HG02588 (cell line): ENCODE data around the gene TMIGD2.
"Not testable (repeated sequence)": the region's sequence is repeated elsewhere in the genome, so short reads cannot be mapped to it uniquely, and the experiment has no call there.

Source experiments
- ATAC-seq: cut with Tn5 transposase; IDR thresholded peaks from one replicate; pipeline ENCODE4 v1.9.1; 2021; ENCODE audit warnings: mild to moderate bottlenecking, moderate library complexity; ENCODE audit not compliant: unreplicated experiment

Gene TMIGD2

DNA sequence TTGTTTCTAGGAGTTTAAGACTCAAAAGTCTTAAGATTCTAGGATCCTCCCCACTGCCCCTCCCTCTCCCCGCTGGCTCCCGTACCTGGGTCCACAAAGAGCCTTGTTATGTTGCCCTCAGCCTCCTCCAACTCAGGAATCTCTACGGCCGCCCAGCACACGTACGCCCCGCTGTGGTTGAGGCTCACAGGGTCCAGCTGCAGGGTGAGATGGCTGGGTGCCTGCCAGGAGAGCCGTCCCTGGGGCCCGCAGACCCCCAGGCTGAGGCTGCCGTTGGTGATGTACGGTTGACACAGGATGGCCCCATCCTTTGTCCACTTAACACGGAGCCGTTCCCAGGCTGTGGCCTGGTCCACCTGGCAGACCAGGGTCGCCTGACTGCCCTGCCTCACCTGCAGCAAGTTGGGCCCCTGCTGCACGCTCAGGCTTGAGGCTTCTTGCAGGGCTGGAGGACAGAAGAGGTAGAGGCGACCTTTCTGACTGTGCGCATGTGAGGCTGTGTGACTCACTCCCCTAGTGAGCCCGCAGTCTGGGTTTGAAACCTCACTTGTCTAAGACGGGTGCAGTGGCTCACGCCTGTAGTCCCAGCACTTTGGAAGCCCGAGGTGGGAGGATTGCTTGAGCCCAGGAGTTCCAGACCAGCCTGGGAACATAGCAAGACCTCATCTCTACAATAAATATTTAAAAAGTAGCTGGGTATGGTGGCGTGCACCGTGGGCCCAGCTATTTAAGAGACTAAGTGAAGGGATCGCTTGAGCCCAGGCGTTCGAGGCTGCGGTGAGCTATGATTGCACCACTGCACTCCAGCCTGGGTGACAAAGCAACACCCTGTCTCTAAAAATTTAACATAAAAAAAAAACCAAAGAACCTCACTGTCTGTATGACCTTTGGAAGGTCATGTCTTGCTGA is 4.0 kb downstream of the TMIGD2 start:
- no peak for ATAC-seq

DNA sequence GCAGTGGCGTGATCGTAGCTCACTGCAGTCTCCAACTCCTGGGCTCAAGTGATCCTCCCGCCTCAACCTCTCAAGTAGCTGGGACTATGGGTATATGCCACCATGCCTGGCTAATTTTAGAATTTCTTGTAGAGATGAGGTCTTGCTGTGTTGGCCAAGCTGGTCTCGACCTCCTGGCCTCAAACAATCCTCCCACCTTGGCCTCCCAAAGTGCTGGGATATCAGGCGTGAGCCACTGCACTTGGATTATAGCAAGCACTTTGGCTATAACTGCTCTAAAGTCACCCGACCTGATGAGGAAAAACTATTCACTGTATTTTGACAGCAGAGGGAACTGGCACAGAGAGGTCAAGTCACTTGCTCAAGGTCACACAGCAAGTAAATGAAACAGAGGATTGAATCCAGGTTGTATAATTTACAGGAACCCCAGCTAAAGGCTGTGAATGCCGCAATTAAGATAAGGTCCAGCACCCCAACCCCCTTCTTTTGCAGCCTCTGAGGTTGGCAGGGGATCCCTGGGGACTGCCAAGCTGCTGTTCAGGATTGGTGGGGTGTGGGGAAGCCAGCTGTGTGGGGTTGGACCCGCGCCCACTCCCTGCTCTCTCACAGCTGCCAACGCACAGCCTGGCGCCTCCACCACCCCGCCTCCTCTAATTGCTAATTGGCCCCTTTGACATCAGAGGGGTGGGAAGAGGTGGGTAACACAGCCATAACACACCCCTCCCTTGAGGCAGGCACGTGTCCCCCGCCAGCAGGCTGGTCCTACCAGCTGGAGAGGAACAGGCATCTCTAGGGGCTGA is 6.0 kb downstream of the TMIGD2 start:
- no peak for ATAC-seq

DNA sequence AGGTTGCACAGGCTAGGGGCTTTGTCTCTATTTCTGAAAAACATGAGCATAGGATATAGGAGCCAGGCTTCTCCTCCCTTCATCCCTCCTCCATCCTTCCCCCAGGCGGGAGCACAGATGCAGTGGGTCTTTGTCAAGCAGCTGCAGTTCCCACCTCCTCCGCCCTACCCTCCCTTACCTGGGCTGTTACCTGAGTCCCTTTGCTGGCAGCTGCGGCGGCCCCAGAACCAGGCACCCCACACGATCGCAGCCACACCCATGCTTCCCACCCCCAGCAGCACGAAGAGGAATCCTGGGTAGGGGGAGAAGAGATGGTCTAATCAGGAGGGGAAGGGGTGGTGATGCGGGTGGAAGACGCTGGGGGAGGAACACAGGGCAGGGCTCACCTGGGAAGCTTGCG is 7.8 kb downstream of the TMIGD2 start:
- no peak for ATAC-seq

DNA sequence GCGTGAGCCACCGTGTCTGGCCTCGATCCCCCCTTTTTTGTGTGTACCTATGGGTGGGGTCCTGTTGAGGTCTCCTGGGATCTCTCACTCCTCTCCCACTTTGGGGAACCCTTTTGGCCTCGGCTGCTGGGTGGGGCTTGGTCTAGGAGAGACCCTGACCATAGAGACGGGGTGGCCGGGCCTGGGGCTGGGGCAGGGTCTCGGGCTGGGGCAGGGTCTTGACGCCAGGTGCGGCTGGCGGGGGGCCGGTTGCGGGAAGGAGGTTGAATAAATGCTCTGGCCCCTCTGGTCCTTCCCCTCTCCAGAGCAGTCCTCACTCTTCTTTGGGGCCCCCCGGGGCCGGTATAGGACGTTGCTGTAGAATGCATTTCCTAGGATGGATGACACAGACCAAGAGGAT is 9.7 kb downstream of the TMIGD2 start:
- no peak for ATAC-seq

DNA sequence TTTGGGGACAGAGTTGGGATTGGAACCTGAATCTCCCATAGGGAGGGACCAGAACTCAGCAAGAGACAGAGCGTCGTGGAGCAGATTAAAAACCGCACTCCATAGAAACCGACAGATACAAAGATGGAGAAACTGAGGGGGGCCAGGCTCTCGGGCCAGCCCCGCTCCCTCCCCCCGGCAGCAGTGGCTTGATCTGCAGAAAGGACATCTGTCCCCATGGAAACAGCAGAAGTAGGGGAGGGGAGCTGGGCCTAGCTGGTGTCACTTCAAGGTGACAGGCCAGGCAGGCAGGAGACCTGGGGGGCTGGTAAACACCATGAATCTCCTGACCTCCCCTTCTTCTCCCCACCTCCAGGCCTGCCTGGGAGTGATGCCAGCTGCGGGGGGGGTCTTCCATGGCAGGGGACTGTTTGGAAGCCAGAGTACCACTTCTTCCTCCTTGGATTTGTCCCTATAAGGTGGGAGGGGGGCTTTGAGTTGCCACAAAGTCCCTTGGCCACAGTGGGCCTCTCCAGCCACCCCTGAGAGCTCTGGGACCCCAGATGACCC is 10.9 kb downstream of the TMIGD2 start:
- no peak for ATAC-seq

DNA sequence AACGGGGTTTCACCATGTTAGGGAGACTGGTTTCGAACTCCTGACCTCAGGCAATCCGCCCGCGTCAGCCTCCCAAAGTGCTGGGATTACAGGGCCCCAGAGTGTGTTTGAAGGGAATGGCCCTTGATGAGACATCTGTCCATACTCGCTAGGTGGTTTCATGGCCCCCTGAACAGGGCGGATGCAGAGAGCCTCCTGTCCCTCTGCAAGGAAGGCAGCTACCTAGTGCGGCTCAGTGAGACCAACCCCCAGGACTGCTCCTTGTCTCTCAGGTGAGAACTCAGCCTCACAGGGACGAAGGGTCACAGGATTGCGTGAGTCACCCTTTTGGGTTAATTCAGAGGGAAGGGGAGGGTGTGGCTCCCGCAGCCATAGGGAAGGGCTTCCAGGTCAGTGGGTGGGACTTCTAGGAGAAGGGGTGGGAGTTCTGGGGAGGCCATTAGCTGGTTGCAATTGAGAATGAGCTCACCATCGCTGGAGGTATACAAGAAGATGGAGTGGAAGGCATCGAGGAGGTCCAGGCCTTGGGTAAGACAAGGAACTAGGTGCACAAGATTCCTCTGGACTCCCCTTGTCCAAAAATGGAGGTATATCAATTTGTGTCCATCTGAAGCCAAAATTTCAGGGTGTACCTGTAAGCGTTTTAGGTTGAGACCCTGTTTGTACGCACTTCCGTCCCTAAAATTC is 14.0 kb downstream of the TMIGD2 start:
- no peak for ATAC-seq

DNA sequence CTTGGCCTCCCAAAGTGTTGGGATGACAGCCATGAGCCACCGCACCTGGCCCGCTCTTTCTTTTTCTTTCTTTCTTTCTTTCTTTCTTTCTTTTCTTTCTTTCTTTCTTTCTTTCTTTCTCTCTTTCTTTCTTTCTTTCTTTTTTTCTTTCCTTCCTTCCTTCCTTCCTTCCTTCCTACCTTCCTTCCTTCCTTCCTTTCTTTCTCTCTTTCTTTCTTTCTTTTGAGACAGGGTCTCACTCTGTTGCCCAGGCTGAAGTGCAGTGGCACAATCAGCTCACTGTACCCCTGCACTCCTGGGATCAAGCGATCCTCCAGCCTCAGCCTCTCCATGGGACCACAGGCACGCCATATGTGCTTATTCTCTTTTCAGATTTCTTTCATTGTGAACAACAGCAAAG is 16.0 kb downstream of the TMIGD2 start:
- ATAC-seq = not testable (repeated sequence)

DNA sequence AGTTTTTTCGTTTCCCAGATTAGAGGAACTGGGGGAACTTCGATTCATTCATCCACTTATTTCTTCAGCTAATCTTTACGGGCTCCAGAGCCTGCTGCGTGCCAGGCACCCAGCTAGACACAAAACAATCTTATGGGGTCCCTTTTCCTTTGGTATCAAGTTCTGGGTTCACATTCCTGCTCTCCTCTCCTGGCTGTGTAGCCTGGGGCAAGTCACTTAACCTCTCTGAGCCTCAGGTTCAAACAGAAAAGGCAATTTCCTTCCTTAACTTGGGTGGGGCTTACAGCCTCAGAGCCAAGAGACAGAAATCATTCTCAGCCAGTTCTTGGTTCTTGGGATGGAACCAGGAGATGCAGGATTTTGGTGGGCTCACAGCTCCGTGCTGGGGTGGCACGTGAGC is 17.2 kb downstream of the TMIGD2 start:
- no peak for ATAC-seq

DNA sequence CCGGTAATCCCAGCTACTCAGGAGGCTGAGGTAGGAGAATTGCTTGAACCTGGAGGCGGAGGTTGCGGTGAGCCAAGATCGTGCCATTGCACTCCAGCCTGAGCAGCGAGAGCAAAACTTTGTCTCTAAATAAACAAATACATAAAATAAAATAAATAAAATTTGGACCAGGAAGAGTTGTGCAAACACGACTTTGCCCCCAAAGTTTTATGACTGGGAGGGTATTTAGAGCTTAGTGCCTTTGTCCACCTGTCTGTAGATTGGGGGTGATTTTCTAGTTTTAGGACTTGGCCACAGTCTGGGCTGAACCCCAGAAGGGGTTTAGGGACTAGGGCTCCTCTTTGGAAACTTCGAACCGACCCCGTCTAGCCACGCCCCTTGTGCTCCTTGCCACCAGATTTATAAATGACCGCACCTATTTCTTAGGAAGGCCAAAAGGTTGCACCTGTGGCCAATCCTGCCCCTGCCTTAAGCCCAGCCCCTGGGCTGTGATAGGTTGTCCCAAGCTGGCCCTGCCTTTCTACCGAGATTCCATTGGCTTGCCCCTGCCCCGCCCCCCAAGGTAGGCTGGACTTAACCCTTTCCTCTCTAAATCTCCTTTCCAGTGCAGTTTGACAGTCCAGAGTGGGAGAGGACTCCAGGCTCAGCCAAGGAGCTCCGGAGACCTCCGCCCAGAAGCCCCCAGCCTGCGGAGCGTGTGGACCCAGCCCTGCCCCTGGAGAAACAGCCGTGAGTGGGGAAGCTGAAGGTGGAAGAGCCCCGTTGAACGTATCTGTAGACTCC is 17.8 kb downstream of the TMIGD2 start:
- no peak for ATAC-seq

DNA sequence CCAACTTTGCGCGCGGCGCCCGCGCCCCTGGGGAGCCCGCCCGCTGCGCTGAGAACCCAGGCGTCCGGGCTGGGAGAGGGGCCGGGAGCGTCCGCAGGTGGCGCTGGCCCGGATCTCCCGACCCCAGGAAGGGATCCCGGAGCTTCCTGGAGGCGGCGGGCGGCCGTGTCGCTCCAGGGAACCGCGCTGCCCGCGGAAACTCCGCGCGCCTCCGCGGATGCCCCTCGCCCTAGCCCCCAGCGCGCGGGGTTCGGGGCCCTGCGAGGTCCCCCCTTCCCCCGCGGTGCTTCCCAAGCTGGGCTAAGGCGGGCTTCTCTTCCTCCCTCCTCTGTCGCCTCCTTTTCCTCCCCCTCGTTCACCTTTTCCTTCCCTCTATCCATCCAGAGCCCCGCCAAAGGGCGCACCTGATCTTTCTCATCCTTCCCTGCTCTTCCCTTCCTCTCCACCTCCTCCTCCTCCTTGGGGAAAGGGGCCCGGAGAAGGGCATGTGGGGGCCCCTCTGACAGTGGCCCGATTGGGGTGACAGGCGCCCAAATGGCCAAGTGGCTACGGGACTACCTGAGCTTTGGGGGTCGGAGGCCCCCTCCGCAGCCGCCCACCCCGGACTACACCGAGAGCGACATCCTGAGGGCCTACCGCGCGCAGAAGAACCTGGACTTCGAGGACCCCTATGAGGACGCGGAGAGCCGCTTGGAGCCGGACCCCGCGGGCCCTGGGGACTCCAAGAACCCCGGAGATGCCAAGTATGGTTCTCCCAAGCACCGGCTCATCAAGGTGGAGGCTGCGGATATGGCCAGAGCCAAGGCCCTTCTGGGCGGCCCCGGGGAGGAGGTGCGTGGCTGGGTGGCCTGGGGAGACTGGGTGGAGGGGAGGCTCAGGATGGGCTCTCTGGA is 22.4 kb downstream of the TMIGD2 start:
- no peak for ATAC-seq

DNA sequence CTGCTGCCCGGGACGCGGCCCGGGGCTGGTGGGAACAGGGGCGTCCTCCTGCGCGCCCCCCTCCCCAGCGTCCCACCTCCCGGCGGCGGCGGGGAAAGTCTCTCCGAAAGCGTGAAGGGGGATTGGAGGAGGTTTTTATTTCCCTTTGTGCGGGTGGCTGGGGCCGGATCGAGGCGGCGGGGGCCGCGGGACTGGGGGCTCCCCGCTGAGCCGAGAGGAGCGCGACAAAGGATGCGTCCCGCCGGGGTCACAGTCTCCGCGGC is 23.0 kb downstream of the TMIGD2 start:
- ATAC-seq = no peak

DNA sequence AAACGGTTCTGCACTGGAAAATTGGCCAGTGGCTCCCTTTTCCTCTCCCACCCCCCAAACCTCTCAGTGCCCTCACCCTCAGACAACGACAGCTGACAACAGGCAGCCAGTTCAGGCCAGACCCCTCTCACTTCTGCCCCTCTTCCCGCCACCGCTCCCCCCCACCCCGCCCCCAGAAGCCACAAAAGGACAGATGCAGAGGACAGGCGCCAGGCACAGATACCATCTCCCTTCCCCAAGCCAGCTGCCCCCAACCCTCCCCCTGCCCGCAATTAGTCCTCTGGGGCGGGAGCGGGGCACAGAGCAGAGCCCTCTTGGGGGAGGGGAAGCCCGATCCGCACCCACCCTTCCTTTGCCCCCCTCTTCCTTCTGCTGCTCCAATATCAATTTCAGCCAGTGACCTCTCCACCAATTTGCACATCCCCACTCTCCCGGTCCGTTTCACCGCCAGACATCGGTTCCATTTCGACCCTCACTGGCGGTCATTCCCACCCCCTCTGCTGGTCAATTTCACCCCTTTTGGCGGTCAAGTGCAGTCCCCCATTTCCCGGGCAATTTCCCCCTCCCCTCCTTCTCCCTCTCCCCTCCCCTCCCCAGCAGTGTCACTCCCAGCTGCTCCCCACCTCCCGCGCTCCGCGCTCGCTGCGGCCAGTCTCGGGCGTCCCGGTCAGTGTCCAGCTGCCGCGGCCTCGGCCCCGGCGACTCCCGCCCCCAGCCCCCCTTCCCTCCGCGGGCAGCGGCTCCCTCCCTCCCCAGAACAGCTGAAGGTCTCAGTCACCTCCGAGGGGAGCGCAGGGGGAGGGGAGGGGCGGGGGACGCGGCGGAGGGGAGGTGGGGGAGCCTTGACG is 23.5 kb downstream of the TMIGD2 start, which contains the start of gene SHD:
TSS of gene SHD (plus strand) at position 848 of the 848 bp plus-strand sequence. CDS start 798 bp downstream, outside the sequence.
- ATAC-seq = no peak

DNA sequence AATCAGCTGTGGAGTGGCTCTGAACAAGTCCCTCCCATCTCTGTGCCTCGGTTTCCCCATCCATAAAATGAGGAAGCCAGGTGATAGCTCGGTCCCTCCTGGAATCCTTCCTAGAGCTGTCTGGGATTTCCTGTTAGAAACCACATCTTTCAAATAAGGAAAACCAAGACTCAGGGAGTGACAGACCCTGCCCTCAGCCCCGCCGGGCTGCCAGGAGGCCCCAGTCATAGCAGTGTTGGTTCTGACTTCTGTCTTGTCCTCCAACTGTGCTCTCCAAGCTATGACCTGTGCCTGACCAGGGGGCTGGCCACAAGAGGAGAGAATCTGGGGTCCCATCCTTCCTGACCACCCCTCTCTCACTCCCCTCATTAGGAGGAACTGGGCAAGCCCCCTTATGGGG is 24.2 kb downstream of the TMIGD2 start:
- ATAC-seq = no peak

DNA sequence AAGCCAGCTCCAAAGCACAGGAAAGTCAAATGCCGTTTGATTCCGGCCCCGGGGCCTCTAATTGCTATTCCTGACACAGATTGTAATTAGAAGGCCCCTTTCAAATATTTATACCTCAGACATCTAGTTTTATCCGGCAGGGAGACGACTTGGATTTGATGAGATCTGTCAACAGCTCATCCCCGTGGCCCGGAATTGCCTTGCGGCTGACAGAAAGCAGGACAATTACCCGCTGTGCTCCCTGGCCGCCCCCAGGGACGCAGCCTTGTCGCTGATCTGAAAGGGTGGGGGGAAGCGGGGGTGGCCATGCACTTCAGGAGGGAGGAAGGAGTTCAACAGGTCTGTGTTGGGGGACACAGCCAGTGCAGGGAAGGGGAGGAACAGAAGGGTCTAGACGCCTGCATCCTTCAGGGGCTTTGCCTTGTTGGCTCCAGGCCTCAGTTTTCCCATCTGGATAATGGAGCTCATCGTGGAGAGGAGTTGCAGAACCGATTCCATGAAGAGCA is 24.9 kb downstream of the TMIGD2 start:
- no peak for ATAC-seq

DNA sequence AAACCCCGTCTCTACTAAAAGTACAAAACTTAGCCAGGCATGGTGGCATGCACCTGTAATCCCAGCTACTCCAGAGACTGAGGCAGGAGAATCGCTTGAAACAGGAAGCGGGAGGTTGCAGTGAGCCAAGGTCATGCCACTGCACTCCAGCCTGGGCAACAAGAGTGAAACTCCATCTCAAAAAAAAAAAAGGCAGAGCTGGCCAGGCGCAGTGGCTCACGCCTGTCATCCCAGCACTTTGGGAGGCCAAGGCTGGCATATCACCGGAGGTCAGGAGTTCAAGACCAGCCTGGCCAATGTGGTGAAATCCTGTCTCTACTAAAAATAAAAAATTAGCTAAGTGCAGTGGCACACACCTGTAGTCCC is 27.9 kb downstream of the TMIGD2 start:
- ATAC-seq = not testable (repeated sequence)

DNA sequence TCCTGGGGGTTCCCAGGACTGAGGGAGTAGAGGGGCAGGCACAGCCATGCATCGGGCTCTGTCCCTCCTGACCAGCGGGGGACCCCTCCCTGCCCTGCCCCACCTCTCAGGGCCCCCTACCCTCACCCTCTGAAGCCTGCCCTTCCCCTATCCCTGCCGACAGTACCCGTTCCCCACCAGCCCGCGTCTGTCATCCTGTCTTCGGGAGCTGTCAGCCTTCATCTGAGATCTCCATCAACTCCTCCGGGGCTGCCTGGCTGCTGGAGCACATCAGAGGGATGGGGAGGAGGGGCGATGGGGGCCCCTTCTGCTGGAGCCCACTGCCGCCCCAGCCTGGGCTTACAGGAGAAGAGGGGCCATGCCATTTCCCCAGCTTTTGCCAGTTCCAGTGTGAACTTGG is 29.3 kb downstream of the TMIGD2 start:
- ATAC-seq = no peak

DNA sequence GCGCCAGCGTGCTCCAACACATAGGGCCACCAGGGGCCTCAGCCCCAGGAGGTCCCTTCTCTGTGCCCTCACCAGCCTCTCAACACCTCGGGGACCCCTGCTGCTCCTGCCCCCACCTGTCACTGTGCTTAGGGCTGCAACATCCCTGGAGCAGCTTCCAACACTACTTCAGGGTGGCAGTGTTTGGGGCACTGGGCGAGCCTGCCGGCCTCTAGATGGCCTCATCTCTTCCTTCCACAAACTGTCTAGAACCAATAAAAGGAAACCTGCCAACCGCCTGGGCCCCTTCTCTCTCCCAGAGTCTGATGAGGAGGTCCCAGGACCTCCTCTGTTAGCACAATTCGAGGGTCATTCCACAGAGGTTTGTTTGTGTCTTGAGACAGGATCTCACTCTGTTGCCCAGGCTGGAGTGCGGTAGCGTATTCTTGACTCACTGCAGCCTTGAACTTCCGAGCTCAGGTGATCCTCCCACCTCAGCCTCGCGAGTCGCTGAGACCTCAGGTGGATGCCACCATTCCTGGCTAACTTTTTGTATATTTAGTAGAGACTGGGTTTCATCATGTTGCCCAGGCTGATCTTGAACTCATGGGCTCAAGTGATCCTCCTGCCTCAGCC is 33.3 kb downstream of the TMIGD2 start:
- ATAC-seq = no peak
